ENCODE data around the gene GAL3ST2.

DNA sequence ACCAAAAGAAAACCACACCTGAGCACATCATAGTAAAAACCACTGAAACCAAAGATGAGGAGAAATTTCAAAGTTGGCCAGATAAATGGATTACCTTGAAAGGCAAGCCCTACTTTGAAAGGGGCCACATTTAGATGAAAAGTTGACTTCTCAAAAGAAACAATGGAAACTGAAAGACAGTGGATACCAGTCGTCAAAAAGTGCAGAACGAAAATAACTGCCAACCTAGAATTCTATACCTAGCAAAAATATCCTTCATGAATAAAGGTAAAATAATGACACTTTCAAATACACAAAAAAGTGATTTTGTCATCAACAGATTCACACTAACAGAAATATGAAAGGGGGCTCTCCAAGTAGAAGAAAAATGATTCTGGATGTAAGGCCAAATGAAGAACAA is 50.8 kb downstream of the GAL3ST2 start:
- TF ChIP-seq EZH2phosphoT487 (IDR thresholded peaks at IDR 0.05; ENCODE audit: insufficient read depth, low read depth) (no peak), EZH2 (IDR thresholded peaks at IDR 0.05; ENCODE audit: insufficient read depth, poor library complexity, severe bottlenecking) (no peak)

All from GM23248 (cell line).